ENCODE results near the gene GPR158. TPM values are rescaled to one million over a fixed set of nuclear protein-coding genes. Genes with fewer than 3 reads are reported as not detected.

Gene GPR158
- total RNA-seq, 1 experiment from 2014 or later: 0.24 TPM

DNA sequence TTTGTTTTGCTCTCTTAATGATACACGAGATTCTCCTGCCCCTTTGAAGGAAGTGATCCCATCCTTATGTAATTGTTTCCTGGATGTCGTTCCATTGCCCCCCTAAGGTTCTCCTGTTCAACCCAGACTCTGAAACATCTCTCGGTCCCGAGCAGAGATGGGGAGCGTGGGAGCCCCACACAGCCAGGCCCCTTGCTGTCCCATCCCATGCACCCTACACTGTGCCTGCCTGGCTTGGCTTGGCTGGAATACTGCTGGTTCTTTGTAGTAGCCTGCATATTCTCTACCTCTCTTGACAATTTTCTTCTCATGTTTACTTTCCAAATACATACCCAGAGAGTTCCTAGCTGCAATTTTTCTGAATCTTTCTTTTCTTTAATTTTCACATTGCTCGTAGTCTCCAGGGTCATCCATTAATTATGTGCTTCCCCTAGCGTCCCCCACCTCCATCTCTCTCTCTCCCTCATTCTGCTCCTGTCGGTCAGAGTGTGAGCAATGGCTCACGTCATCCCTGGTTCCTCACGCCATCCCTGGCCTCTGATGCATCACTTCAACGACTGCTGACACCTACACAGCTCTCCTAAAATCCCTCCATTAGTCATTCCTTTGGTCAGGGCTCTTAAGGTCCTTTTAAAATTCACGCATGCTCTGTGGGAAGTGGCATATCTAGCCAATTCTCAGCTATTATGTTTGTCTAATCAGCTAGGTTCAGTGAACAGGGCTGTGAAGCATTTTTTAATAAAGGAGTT lies 32.5 kb upstream of the GPR158 start:
- Histone ChIP-seq H4K20me1 (ENCODE audit: control insufficient read depth, insufficient read depth, insufficient read length) (no peaks in the 10 kb centered on the region), H3T11ph (ENCODE audit: low read length) (no peak overlapping the region), H2BK120ac (ENCODE audit: low read depth, low read length, poor library complexity, severe bottlenecking) (no peak overlapping the region), H3K4me2 (ENCODE audit: insufficient read depth, insufficient read length, low read length) (no peak overlapping the region), H2BK12ac (ENCODE audit: insufficient read length, low read depth, low read length) (no peak overlapping the region), H3K79me1 (ENCODE audit: insufficient read depth, low read depth, low read length, poor library complexity, severe bottlenecking) (no peaks in the 10 kb centered on the region), H3K9me3 (ENCODE audit: control insufficient read depth, low read depth, low read length) (no peaks in the 10 kb centered on the region), H3K18ac (ENCODE audit: insufficient read length, low read depth, low read length) (no peak overlapping the region), H3K4me1 (ENCODE audit: insufficient read depth, low read length) (no peaks in the 10 kb centered on the region), H4K91ac (ENCODE audit: insufficient read length, low read depth, low read length) (no peak overlapping the region), H2AFZ (ENCODE audit: low read length) (no peak overlapping the region), H4K8ac (replicated peaks; ENCODE audit: insufficient read length, low read depth, low read length) (no peak overlapping the region), H2BK20ac (ENCODE audit: low read depth, low read length, poor library complexity, severe bottlenecking) (no peak overlapping the region), H3K9ac (ENCODE audit: extremely low read depth, insufficient read length, low read length) (no peak overlapping the region), H3K79me2 (ENCODE audit: insufficient read depth, low read length) (no peaks in the 10 kb centered on the region), H2BK5ac (ENCODE audit: insufficient read length, low read length) (no peak overlapping the region), H3K14ac (ENCODE audit: insufficient read depth, low read length) (no peak overlapping the region), H3K23me2 (ENCODE audit: insufficient read length, low read depth, low read length, poor library complexity, severe bottlenecking) (no peaks in the 10 kb centered on the region), H4K5ac (ENCODE audit: insufficient read length, low read depth, low read length) (no peak overlapping the region), H3K56ac (ENCODE audit: insufficient read length, low read depth, low read length) (no peak overlapping the region), H3K23ac (ENCODE audit: insufficient read length, low read depth, low read length) (no peak overlapping the region), H3K27me3 (ENCODE audit: insufficient read depth, low read length) (no peaks in the 10 kb centered on the region), H2AK5ac (ENCODE audit: insufficient read length, low read length) (no peak overlapping the region), H3K4ac (ENCODE audit: low read depth, low read length) (no peak overlapping the region), H2BK15ac (ENCODE audit: low read depth, low read length) (no peak overlapping the region), H3K27ac (ENCODE audit: insufficient read length, low read depth, low read length) (no peak overlapping the region)
- no peaks in the 10 kb centered on the region for H3K27me3 Mint-ChIP-seq (ENCODE audit: low read depth)
- DNase-seq: no peak
- H3K4me1 Mint-ChIP-seq: no peaks in the 10 kb centered on the region
- no peaks in the 10 kb centered on the region; a peak in 2 of 7 replicates for H3K36me3 Mint-ChIP-seq (ENCODE audit: insufficient read depth in 1 of 3, low read depth in 3 of 3)
- TF ChIP-seq CTCF (conservative IDR thresholded peaks at IDR 0.05): no peak
- H3K9me3 Mint-ChIP-seq: peaks cover 5% of the 10 kb centered on the region in 2 experiments; a peak in 4 of 5 replicates
- no peak overlapping the region for H3K27ac Mint-ChIP-seq
- WGBS (ENCODE audit: extremely low coverage, insufficient read length, low lambda C conversion rate): no CpG with 5 or more reads among the region's 12 CpGs
- no peak overlapping the region for H3K4me3 Mint-ChIP-seq
